ENCODE data around the gene RPS15. TPM values are rescaled to one million over a fixed set of nuclear protein-coding genes. Genes with fewer than 3 reads are reported as not detected.

The RPS15 gene
- total RNA-seq, 1 donor from 2014 or later, result 1,450 TPM

GRCh38 chr19:1408300-1409203 is 29.6 kb upstream of the RPS15 start:
- Mint-ChIP-seq H3K9me3 (no peaks in the 10 kb centered on the region), H3K36me3 (ENCODE audit: low read depth) (peaks cover 44% of the 10 kb centered on the region), H3K27me3 (ENCODE audit: low read depth) (no peaks in the 10 kb centered on the region), H3K27ac (peak overlapping the region; percentile 93), H3K4me1 (ENCODE audit: low read depth) (peaks cover 31% of the 10 kb centered on the region), H3K4me3 (ENCODE audit: low read depth) (peak overlapping the region; percentile 97)
- DNase-seq (ENCODE audit: low spot score), result peak; percentile 55
- intact Hi-C loops (cut with micrococcal nuclease), result loop anchor here (10.0 kb wide), 2 partner anchors 134 to 164 kb away; partner anchors contain the start of genes ATP5F1D, FAM174C and MIDN

GRCh38 chr19:1409204-1410005 is 28.8 kb upstream of the RPS15 start:
- H3K9me3 Mint-ChIP-seq, result no peaks in the 10 kb centered on the region
- peaks cover 31% of the 10 kb centered on the region for H3K4me1 Mint-ChIP-seq (ENCODE audit: low read depth)
- H3K36me3 Mint-ChIP-seq (ENCODE audit: low read depth), result peaks cover 44% of the 10 kb centered on the region
- peak overlapping the region; percentile 93 for H3K27ac Mint-ChIP-seq
- no peak for DNase-seq (ENCODE audit: low spot score)
- H3K27me3 Mint-ChIP-seq (ENCODE audit: low read depth), result no peaks in the 10 kb centered on the region
- intact Hi-C loops (cut with micrococcal nuclease), result loop anchor here (10.0 kb wide), 2 partner anchors 135 to 165 kb away; partner anchors contain the start of genes ATP5F1D, FAM174C and MIDN
- H3K4me3 Mint-ChIP-seq (ENCODE audit: low read depth), result peak overlapping the region; percentile 97

- H3K4me1 Mint-ChIP-seq (ENCODE audit: low read depth), result peaks cover 34% of the 10 kb centered on the region
- no peak for DNase-seq (ENCODE audit: low spot score)
Measured at GRCh38 chr19:1410136-1410786, 27.9 kb upstream of the RPS15 start.

GRCh38 chr19:1410789-1411188 is 27.4 kb upstream of the RPS15 start:
- peaks cover 55% of the 10 kb centered on the region for H3K36me3 Mint-ChIP-seq (ENCODE audit: low read depth)
- no peak for DNase-seq (ENCODE audit: low spot score)
- H3K4me1 Mint-ChIP-seq (ENCODE audit: low read depth), result peaks cover 38% of the 10 kb centered on the region
- no peaks in the 10 kb centered on the region for H3K9me3 Mint-ChIP-seq
- no peaks in the 10 kb centered on the region for H3K27me3 Mint-ChIP-seq (ENCODE audit: low read depth)
- peak overlapping the region; percentile 40 for H3K27ac Mint-ChIP-seq
- H3K4me3 Mint-ChIP-seq (ENCODE audit: low read depth), result no peak overlapping the region
- intact Hi-C loops (cut with micrococcal nuclease), result no loop called here

More at GRCh38 chr19:1410136-1410786, 27.9 kb upstream of the RPS15 start:
- Mint-ChIP-seq H3K36me3 (ENCODE audit: low read depth) (peaks cover 50% of the 10 kb centered on the region), H3K9me3 (no peaks in the 10 kb centered on the region), H3K27me3 (ENCODE audit: low read depth) (no peaks in the 10 kb centered on the region), H3K4me3 (ENCODE audit: low read depth) (peak overlapping the region; percentile 97), H3K27ac (peak overlapping the region; percentile 80)
- intact Hi-C loops (cut with micrococcal nuclease), result no loop called here

GRCh38 chr19:1411255-1412191 is 26.7 kb upstream of the RPS15 start:
- H3K27me3 Mint-ChIP-seq (ENCODE audit: low read depth), result no peaks in the 10 kb centered on the region
- no peak overlapping the region for H3K4me3 Mint-ChIP-seq (ENCODE audit: low read depth)
- H3K9me3 Mint-ChIP-seq, result no peaks in the 10 kb centered on the region
- H3K36me3 Mint-ChIP-seq (ENCODE audit: low read depth), result peaks cover 61% of the 10 kb centered on the region
- H3K4me1 Mint-ChIP-seq (ENCODE audit: low read depth), result peaks cover 35% of the 10 kb centered on the region
- H3K27ac Mint-ChIP-seq, result no peak overlapping the region
- intact Hi-C loops (cut with micrococcal nuclease), result no loop called here
- DNase-seq (ENCODE audit: low spot score), result no peak

GRCh38 chr19:1412323-1412923 is 25.8 kb upstream of the RPS15 start:
- Mint-ChIP-seq H3K4me1 (ENCODE audit: low read depth) (peaks cover 33% of the 10 kb centered on the region), H3K36me3 (ENCODE audit: low read depth) (peaks cover 68% of the 10 kb centered on the region), H3K9me3 (no peaks in the 10 kb centered on the region), H3K27ac (no peak overlapping the region), H3K4me3 (ENCODE audit: low read depth) (no peak overlapping the region), H3K27me3 (ENCODE audit: low read depth) (no peaks in the 10 kb centered on the region)
- intact Hi-C loops (cut with micrococcal nuclease), result no loop called here
- no peak for DNase-seq (ENCODE audit: low spot score)

GRCh38 chr19:1412995-1413800 is 25.0 kb upstream of the RPS15 start:
- H3K4me3 Mint-ChIP-seq (ENCODE audit: low read depth), result no peak overlapping the region
- H3K27me3 Mint-ChIP-seq (ENCODE audit: low read depth), result no peaks in the 10 kb centered on the region
- no peaks in the 10 kb centered on the region for H3K9me3 Mint-ChIP-seq
- intact Hi-C loops (cut with micrococcal nuclease), result no loop called here
- no peak for DNase-seq (ENCODE audit: low spot score)
- no peak overlapping the region for H3K27ac Mint-ChIP-seq
- peaks cover 33% of the 10 kb centered on the region for H3K4me1 Mint-ChIP-seq (ENCODE audit: low read depth)
- H3K36me3 Mint-ChIP-seq (ENCODE audit: low read depth), result peaks cover 75% of the 10 kb centered on the region

GRCh38 chr19:1416014-1416841 is 22.0 kb upstream of the RPS15 start:
- peaks cover 11% of the 10 kb centered on the region for H3K4me1 Mint-ChIP-seq (ENCODE audit: low read depth)
- H3K9me3 Mint-ChIP-seq, result no peaks in the 10 kb centered on the region
- H3K27me3 Mint-ChIP-seq (ENCODE audit: low read depth), result no peaks in the 10 kb centered on the region
- no peak overlapping the region for H3K27ac Mint-ChIP-seq
- DNase-seq (ENCODE audit: low spot score), result no peak
- intact Hi-C loops (cut with micrococcal nuclease), result no loop called here
- peaks cover 72% of the 10 kb centered on the region for H3K36me3 Mint-ChIP-seq (ENCODE audit: low read depth)
- H3K4me3 Mint-ChIP-seq (ENCODE audit: low read depth), result no peak overlapping the region

GRCh38 chr19:1417145-1417544 is 21.1 kb upstream of the RPS15 start:
- Mint-ChIP-seq H3K27me3 (ENCODE audit: low read depth) (no peaks in the 10 kb centered on the region), H3K4me1 (ENCODE audit: low read depth) (peaks cover 7% of the 10 kb centered on the region), H3K4me3 (ENCODE audit: low read depth) (no peak overlapping the region), H3K36me3 (ENCODE audit: low read depth) (peaks cover 68% of the 10 kb centered on the region), H3K27ac (no peak overlapping the region), H3K9me3 (no peaks in the 10 kb centered on the region)
- no peak for DNase-seq (ENCODE audit: low spot score)
- intact Hi-C loops (cut with micrococcal nuclease), result no loop called here

- intact Hi-C loops (cut with micrococcal nuclease), result no loop called here
- Mint-ChIP-seq H3K4me1 (ENCODE audit: low read depth) (peaks cover 7% of the 10 kb centered on the region), H3K9me3 (no peaks in the 10 kb centered on the region), H3K27me3 (ENCODE audit: low read depth) (no peaks in the 10 kb centered on the region), H3K36me3 (ENCODE audit: low read depth) (peaks cover 71% of the 10 kb centered on the region), H3K4me3 (ENCODE audit: low read depth) (no peak overlapping the region), H3K27ac (no peak overlapping the region)
- no peak for DNase-seq (ENCODE audit: low spot score)
Measured at GRCh38 chr19:1417681-1418495, 20.3 kb upstream of the RPS15 start.

Data from activated T-helper 2 cell treated with anti-CD3 and anti-CD28 coated beads, Interferon-gamma antibody, Interleukin-2, Interleukin-4, amounts not matched to agents 10 μg/mL and 5 μg/mL and 100 μg/mL, durations not matched to agents 14 hours and 24 hours and 36 hours (primary cell).